ENCODE measurements around the gene SCO1.

GRCh38 chr17:10744501-10745000 is 47.2 kb upstream of the SCO1 start:
- TF ChIP-seq, protein P1, sequence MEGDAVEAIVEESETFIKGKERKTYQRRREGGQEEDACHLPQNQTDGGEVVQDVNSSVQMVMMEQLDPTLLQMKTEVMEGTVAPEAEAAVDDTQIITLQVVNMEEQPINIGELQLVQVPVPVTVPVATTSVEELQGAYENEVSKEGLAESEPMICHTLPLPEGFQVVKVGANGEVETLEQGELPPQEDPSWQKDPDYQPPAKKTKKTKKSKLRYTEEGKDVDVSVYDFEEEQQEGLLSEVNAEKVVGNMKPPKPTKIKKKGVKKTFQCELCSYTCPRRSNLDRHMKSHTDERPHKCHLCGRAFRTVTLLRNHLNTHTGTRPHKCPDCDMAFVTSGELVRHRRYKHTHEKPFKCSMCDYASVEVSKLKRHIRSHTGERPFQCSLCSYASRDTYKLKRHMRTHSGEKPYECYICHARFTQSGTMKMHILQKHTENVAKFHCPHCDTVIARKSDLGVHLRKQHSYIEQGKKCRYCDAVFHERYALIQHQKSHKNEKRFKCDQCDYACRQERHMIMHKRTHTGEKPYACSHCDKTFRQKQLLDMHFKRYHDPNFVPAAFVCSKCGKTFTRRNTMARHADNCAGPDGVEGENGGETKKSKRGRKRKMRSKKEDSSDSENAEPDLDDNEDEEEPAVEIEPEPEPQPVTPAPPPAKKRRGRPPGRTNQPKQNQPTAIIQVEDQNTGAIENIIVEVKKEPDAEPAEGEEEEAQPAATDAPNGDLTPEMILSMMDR (conservative IDR thresholded peaks at IDR 0.05 in 1 of 2, IDR thresholded peaks at IDR 0.05 in 1 of 2; ENCODE audit: low read depth in 1 of 2, low read length in 2 of 2), result no peak
- TF ChIP-seq EZH2 (IDR thresholded peaks at IDR 0.05; ENCODE audit: low read length, missing control alignments), result no peak

Measured in fibroblast of lung (primary cell).